ENCODE measurements around the gene DRD4.

Gene DRD4

DNA sequence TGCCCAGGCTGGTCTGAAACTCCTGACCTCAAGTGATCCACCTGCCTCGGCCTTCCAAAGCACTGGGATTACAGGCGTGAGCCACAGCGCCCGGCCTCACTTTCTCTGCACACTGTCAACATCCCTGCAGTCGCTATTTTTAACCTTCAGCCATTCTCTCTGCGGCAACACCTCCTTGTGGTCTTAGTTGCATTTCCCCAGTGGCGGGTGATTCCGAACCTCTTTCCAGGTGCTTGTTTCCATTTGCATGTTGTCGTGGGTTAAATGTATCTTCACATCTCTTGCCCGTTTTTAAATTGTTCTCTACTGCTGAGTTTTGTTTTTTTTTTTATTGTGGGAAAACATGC is 7.9 kb upstream of the DRD4 start:
- TF ChIP-seq, protein P1, sequence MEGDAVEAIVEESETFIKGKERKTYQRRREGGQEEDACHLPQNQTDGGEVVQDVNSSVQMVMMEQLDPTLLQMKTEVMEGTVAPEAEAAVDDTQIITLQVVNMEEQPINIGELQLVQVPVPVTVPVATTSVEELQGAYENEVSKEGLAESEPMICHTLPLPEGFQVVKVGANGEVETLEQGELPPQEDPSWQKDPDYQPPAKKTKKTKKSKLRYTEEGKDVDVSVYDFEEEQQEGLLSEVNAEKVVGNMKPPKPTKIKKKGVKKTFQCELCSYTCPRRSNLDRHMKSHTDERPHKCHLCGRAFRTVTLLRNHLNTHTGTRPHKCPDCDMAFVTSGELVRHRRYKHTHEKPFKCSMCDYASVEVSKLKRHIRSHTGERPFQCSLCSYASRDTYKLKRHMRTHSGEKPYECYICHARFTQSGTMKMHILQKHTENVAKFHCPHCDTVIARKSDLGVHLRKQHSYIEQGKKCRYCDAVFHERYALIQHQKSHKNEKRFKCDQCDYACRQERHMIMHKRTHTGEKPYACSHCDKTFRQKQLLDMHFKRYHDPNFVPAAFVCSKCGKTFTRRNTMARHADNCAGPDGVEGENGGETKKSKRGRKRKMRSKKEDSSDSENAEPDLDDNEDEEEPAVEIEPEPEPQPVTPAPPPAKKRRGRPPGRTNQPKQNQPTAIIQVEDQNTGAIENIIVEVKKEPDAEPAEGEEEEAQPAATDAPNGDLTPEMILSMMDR (IDR thresholded peaks at IDR 0.05; ENCODE audit: low read depth, low read length): no peak
- no peak overlapping the region for H3K4me3 ChIP-seq (ENCODE audit: low read depth, low read length)

DNA sequence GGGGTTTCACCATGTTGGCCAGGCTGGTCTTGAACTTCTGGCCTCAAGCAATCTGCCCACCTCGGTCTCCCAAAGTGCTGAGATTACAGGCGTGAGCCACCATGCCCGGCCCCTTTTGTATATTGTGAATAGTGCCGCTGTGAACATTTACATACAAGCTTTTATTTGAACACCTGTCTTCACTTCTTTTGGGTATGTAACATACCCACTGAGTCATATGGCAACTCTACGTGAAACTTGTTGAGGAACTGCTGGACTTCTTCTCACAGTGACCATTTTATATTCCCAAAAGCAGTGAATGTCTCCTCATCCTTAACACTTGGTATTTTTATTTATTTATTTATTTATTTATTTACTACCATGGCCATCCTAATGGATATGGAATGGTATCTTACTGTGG is 6.2 kb upstream of the DRD4 start:
- no peak overlapping the region for H3K4me3 ChIP-seq (ENCODE audit: low read depth, low read length)
- TF ChIP-seq, protein P1 (IDR thresholded peaks at IDR 0.05; ENCODE audit: low read depth, low read length): no peak

DNA sequence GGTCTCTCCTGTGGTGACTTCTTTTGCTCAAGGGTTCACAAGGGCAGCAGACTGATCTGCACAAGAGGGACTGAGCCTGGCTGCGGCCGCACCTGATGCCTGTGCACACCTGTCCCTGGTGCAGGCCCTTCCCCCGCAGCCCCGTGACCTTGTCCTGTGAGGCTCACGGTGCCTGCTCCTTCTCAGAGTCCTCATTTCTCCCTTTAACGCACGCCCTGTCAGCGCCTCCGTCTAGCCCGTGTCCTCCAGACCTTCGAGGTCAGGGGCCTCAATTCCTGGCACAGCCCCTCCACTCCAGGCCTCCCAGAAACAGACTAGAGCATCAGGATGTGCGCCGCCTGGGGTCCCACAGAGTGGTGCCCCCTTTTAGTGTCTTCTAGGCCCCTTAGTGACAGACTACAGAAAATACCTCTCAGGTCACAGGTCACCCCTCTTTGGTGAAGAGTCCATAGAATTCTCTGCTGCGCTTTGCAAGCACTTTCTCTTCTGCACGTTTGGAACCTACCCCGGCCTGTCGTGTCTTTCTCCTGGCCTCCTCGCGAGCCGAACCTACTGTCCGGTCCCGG is 1.0 kb upstream of the DRD4 start:
- H3K4me3 ChIP-seq (ENCODE audit: low read depth, low read length): no peak overlapping the region
- TF ChIP-seq, protein P1 (IDR thresholded peaks at IDR 0.05; ENCODE audit: low read depth, low read length): no peak

DNA sequence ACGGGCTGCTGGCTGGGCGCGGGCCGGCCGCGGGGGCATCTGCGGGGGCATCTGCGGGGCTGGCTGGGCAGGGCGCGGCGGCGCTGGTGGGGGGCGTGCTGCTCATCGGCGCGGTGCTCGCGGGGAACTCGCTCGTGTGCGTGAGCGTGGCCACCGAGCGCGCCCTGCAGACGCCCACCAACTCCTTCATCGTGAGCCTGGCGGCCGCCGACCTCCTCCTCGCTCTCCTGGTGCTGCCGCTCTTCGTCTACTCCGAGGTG is 194 bp downstream of the DRD4 start:
- no peak overlapping the region for H3K4me3 ChIP-seq (ENCODE audit: low read depth, low read length)
- TF ChIP-seq, protein P1 (IDR thresholded peaks at IDR 0.05; ENCODE audit: low read depth, low read length): no peak

DNA sequence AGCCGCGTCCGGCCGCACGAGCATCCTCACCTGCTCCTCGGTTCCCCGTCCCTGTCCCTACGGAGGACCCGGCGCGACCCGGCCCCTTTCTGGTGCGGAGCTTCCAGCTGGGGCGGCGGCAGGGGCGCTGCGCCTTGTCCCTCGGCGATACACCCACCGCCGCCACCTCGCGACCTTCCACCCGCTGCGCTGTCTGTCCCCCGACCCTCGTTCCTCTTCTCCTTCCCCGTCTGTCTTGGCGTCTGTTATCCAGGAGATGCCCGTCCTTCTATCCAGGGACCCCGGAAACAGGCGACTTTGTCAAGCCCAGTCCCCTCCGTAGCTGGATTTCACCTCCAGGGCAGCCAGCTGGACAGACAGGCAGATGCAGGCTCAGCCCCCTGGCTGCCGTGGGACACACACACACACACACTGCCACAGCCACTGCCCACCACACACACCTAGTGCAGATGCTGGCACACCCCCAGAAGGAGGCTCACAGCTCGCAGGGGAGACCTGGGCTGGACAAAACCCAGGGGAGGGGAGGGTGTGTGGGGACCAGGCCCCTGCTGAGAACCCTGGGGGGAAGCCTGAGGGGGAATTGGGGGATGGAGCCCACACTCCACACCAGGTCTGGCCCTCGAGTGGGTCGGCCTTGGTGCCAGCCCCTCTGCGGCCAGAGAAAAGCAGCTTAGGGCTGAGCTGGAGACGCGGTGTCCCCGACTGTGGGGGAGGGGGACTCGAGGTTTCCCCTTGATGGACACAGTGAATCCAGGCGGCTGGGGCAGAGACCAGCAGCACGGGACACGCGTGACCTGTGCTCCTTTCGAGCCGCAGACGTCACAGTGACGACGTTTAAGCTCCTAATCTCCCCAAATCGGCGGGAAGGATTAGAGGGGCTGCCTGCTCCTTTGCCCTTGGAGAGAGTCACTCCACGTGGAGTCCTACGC is 788 bp downstream of the DRD4 start:
- no peak overlapping the region for H3K4me3 ChIP-seq (ENCODE audit: low read depth, low read length)
- TF ChIP-seq, protein P1 (IDR thresholded peaks at IDR 0.05; ENCODE audit: low read depth, low read length): no peak

DNA sequence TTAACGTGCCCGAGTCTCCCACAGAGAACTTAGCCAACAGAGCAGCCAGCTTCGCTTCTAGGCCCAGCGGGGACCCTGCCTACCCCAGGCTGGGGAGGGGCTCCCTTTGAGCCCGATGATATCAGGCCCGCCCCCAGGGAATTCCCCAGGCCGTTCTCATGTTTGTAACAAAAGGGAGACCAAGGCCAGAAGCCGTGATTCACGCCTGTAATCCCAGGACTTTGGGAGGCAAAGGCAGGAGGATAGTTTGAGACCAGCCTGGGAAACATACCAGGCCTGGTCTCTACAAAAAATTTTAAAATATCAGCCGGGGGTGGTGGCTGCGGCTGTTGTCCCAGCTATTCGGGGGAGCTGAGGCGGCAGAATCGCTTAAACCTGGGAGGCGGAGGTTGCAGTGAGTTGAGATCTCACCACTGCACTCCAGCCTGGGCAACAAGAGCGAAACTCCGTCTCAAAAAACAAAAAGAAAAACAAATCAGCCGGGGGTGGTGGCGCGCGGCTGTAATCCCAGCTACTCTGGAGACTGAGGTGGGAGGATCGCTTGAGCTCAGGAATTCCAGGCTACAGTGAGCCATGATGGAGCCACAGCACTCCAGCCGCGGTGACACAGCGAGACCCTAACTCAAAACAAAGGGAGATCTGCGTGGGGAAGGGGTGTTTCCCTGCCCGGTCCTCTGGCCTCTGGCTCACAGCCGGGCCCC is 1.7 kb downstream of the DRD4 start:
- TF ChIP-seq, protein P1 (IDR thresholded peaks at IDR 0.05; ENCODE audit: low read depth, low read length): no peak
- H3K4me3 ChIP-seq (ENCODE audit: low read depth, low read length): no peak overlapping the region
